K562 (cell line): ENCODE results near the gene FBLN7. TPM values are rescaled to one million over a fixed set of nuclear protein-coding genes. Genes with fewer than 3 reads are reported as not detected.

Experiments used
- ATAC-seq: fragments of 200-7000 bp; cut with Tn5 transposase; 3 replicates; pipeline ENCODE4 v1.9.1; 2020; ENCODE audit warnings: moderate library complexity
- BruUV-seq: library from RNA; stranded (reverse); fragments of 400-500 nt; replicated peaks from 2 replicates; lab custom pipeline; 2021; lab: Mats Ljungman, UMichigan
- CTCF ChIA-PET: fragments of 300-600 bp; formaldehyde crosslinking; extraction: SDS; loops from one replicate; lab custom pipeline; 2021; ENCODE audit warnings: low intra/inter-chr PET ratio; lab: Yijun Ruan, JAX
- POLR2A ChIA-PET: fragments of 300-600, 350-650 bp; sonication (Branson Sonifier 250); formaldehyde crosslinking; extraction: SDS; loops from one replicate; lab custom pipeline; 2021; ENCODE audit warnings: antibody characterized with exemption, inconsistent platforms; lab: Yijun Ruan, JAX
- DNase-seq, 4 experiments: peaks; one replicate each; pipeline versions ENCODE4 v3.0.0 to v3.0.0-alpha.2; 2011 to 2018; ENCODE audit warnings: low spot score in 3 of 4, mixed read lengths in 3 of 4; ENCODE audit errors: extremely low read depth in 1 of 4
- FAIRE-seq: peaks from 2 replicates; lab custom pipeline; 2011; peaks lifted over from hg19 to GRCh38; lab: Jason Lieb, UNC
- H2AFZ ChIP-seq: 2 replicates; pipeline ENCODE4 v1.6.0; 2011; ENCODE audit warnings: low read depth, low read length, control low read depth, inconsistent platforms
- H3K27ac ChIP-seq: fragments of 200-600 bp; 3 replicates; pipeline ENCODE4 v1.8.0; 2011; ENCODE audit warnings: low read depth, mild to moderate bottlenecking, control low read depth, inconsistent platforms, low read length, moderate library complexity, mixed read lengths; ENCODE audit errors: extremely low read depth
- H3K27me3 ChIP-seq, 2 experiments: fragments of 300-600 bp in 1 of 2; 2 replicates in 1 of 2; 3 replicates in 1 of 2; pipeline versions ENCODE4 v1.6.0 to v1.8.0; 2011; ENCODE audit warnings: inconsistent platforms in 2 of 2, low read length in 2 of 2, mild to moderate bottlenecking in 1 of 2, mixed read lengths in 1 of 2, moderate library complexity in 1 of 2; ENCODE audit not compliant: control insufficient read depth in 2 of 2, insufficient read depth in 2 of 2
- H3K36me3 ChIP-seq: fragments of 300-600 bp; 3 replicates; pipeline ENCODE4 v1.8.0; 2011; ENCODE audit warnings: mild to moderate bottlenecking, low read length, inconsistent platforms; ENCODE audit not compliant: control insufficient read depth, insufficient read depth
- H3K4me1 ChIP-seq, 2 experiments: fragments of 200-600 bp in 1 of 2; replicated peaks in 1 of 2; 2 replicates in 1 of 2; 3 replicates in 1 of 2; pipeline versions ENCODE4 v1.5.1 to v1.8.0; 2011; ENCODE audit warnings: inconsistent platforms in 2 of 2, low read length in 2 of 2, mild to moderate bottlenecking in 1 of 2, mixed read lengths in 1 of 2, moderate library complexity in 1 of 2; ENCODE audit not compliant: control insufficient read depth in 2 of 2, insufficient read depth in 2 of 2
- H3K4me2 ChIP-seq: 2 replicates; pipeline ENCODE4 v1.6.1; 2011; ENCODE audit warnings: low read length, control low read depth, inconsistent platforms, mixed read lengths; ENCODE audit not compliant: insufficient read depth
- H3K4me3 ChIP-seq: fragments of 200-600 bp; sonication (generic), shearing (Covaris generic); 2 replicates; pipeline ENCODE4 v1.5.1; 2016; ENCODE audit warnings: control low read depth, inconsistent platforms
- H3K79me2 ChIP-seq: fragments of 200-600 bp; 3 replicates; pipeline ENCODE4 v1.8.0; 2011; ENCODE audit warnings: low read length, inconsistent platforms; ENCODE audit not compliant: control insufficient read depth, insufficient read depth
- H3K9ac ChIP-seq, 2 experiments: 2 replicates each; pipeline versions ENCODE4 v1.6.0 to v1.6.1; 2011; ENCODE audit warnings: low read depth in 2 of 2, low read length in 2 of 2, control low read depth in 1 of 2, inconsistent platforms in 1 of 2, mild to moderate bottlenecking in 1 of 2, mixed read lengths in 1 of 2; ENCODE audit not compliant: insufficient read depth in 1 of 2
- H3K9me1 ChIP-seq: one replicate; pipeline ENCODE4 v1.6.0; 2011; ENCODE audit warnings: inconsistent platforms, mild to moderate bottlenecking, low read length, moderate library complexity; ENCODE audit not compliant: control insufficient read depth, insufficient read depth
- H3K9me3 ChIP-seq: replicated peaks from 2 replicates; pipeline ENCODE4 v1.5.1; 2011; ENCODE audit warnings: low read depth, low read length, inconsistent platforms; ENCODE audit not compliant: control insufficient read depth, insufficient read depth
- H4K20me1 ChIP-seq: replicated peaks from 2 replicates; pipeline ENCODE4 v1.6.1; 2011; ENCODE audit warnings: low read length, inconsistent platforms, mixed read lengths; ENCODE audit not compliant: control insufficient read depth, insufficient read depth
- BACH1 ChIP-seq: fragments of 200-800 bp; sonication (Bioruptor generic); IDR thresholded peaks from 2 replicates; pipeline ENCODE4 v1.6.1; 2016; ENCODE audit warnings: missing genetic modification characterization, missing compliant biosample characterization
- ETV1 ChIP-seq: fragments of 450-650 bp; conservative IDR thresholded peaks from 2 replicates; pipeline ENCODE4 v1.6.1; 2016; ENCODE audit warnings: missing genetic modification characterization, control low read depth, low read depth, missing compliant biosample characterization
- HMBOX1 ChIP-seq: sonication (generic); IDR thresholded peaks from 2 replicates; pipeline ENCODE4 v1.6.1; 2016
- MAFF ChIP-seq: IDR thresholded peaks from 2 replicates; pipeline ENCODE4 v1.6.1; 2012; ENCODE audit warnings: low read length, improper control_type of control experiment
- PCBP1 ChIP-seq: fragments of 200-400 bp; formaldehyde crosslinking; IDR thresholded peaks from 2 replicates; pipeline ENCODE4 v1.6.1; 2018; ENCODE audit warnings: mild to moderate bottlenecking, low read depth, low read length; ENCODE audit not compliant: poor library complexity, severe bottlenecking
- PHF20 ChIP-seq: fragments of 450-650 bp; IDR thresholded peaks from 2 replicates; pipeline ENCODE4 v1.6.1; 2018; ENCODE audit not compliant: partially characterized antibody
- PML ChIP-seq: IDR thresholded peaks from 2 replicates; pipeline ENCODE4 v1.6.1; 2012; ENCODE audit warnings: low read length, inconsistent platforms
- POLR2A ChIP-seq: fragments of 450-650 bp; conservative IDR thresholded peaks from 2 replicates; pipeline ENCODE4 v1.6.1; 2016
- RBM15 ChIP-seq: fragments of 200-400 bp; formaldehyde crosslinking; IDR thresholded peaks from 2 replicates; pipeline ENCODE4 v1.6.1; 2018; ENCODE audit warnings: mild to moderate bottlenecking, low read length, moderate library complexity; ENCODE audit not compliant: insufficient read depth
- RBM39 ChIP-seq: fragments of 200-400 bp; formaldehyde crosslinking; optimal IDR thresholded peaks from 2 replicates; pipeline ENCODE3; 2018; ENCODE audit warnings: low read depth, low read length
- SRSF1 ChIP-seq: fragments of 200-400 bp; formaldehyde crosslinking; IDR thresholded peaks from 2 replicates; pipeline ENCODE4 v1.6.1; 2017; ENCODE audit warnings: mild to moderate bottlenecking, low read depth, low read length, moderate library complexity
- TFAM ChIP-seq: fragments of 250-450 bp; sonication (Bioruptor Pico); conservative IDR thresholded peaks from 2 replicates; pipeline ENCODE4 v1.5.0; 2021; ENCODE audit warnings: mild to moderate bottlenecking, moderate library complexity
- WHSC1 ChIP-seq: IDR thresholded peaks from one replicate; pipeline ENCODE4 v1.6.1; 2012; ENCODE audit warnings: low read length, control low read depth, inconsistent platforms
- ZHX1 ChIP-seq: fragments of 150-350 bp; conservative IDR thresholded peaks from 2 replicates; pipeline ENCODE4 v1.6.1; 2014; ENCODE audit warnings: low read length
- ZNF695 ChIP-seq: fragments of 450-650 bp; formaldehyde crosslinking; IDR thresholded peaks from 2 replicates; pipeline ENCODE4 v1.4.0; 2020; ENCODE audit warnings: mild to moderate bottlenecking, moderate library complexity
- in situ Hi-C: fragments of 300-500 bp; cut with MboI; formaldehyde crosslinking; loops from 4 replicates; pipeline ENCODE4 v1.15.0; 2018; ENCODE audit warnings: inconsistent platforms, mixed read lengths
- intact Hi-C: fragments of 100-400 bp; cut with micrococcal nuclease; formaldehyde crosslinking; loops from 2 replicates; pipeline ENCODE4 v1.14.2; 2022
- polyA plus RNA-seq, 8 experiments: library from polyadenylated mRNA; depleted of rRNA in 4 of 8; stranded (reverse) in 5 of 8; unstranded in 3 of 8; fragments of >200 nt; fragmentation: Nextera tagmentation in 2 of 8; fragmentation: Illumina TruSeq in 1 of 8; extraction: Ambion mirVana in 2 of 8; extraction: Trizol in 1 of 8; gene quantifications; 2 replicates each; pipeline versions ENCODE4 v1.2.1 to v1.2.3, GENCODE V29; 2011 to 2014; ENCODE audit warnings: inconsistent platforms in 1 of 8, missing spikeins in 1 of 8
- total RNA-seq, 7 experiments: library from RNA; depleted of rRNA in 6 of 7; stranded (reverse); fragments of >200 nt in 6 of 7; fragmentation: Illumina TruSeq in 2 of 7; extraction: Trizol in 2 of 7; gene quantifications; 2 replicates each; pipeline versions ENCODE4 v1.2.1 to v1.2.3, GENCODE V29; 2011 to 2021; ENCODE audit warnings: low replicate concordance in 1 of 7
- TF ChIP-seq, protein P1 (sequence below): IDR thresholded peaks from 2 replicates; pipeline ENCODE4 v1.6.1; 2016; ENCODE audit warnings: missing genetic modification characterization, missing compliant biosample characterization
- TF ChIP-seq, protein P2 (sequence below): fragments of 450-650 bp; formaldehyde crosslinking; IDR thresholded peaks from 2 replicates; pipeline ENCODE4 v1.4.0; 2020; ENCODE audit warnings: mild to moderate bottlenecking, moderate library complexity

The FBLN7 gene
- total and polyA plus RNA-seq, 9 of the 15 experiments (the other 6 are each of a cell fraction or from before 2014, with no cell fraction given), result 0.13 TPM; not detected in 8

DNA sequence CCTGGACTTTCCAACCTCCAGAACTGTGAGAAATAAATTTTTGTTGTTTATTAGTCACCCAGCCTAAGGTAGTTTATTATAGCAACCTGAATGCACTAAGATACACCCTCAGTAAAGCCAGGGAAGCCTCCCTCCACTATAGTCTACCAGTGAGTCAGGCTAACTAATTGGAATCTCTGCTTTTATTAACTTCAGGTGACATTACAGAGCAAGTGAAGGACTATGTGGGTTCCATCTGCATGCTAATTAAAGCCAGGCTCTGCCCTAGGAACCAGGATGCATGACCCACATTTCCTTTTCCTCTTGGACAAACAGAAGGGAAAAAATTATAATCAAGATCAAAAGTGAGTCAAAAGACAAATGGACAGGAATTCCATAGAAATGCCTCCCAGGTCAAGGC is 60.6 kb downstream of the FBLN7 start:
- Histone ChIP-seq H3K27me3 (peaks cover 0 to 5% of the 10 kb centered on the region in 2 experiments; a peak in 1 of 5 replicates), H3K9me1 (no peaks in the 10 kb centered on the region), H3K79me2 (no peaks in the 10 kb centered on the region), H3K9ac (no peak overlapping the region), H3K36me3 (no peaks in the 10 kb centered on the region), H3K4me2 (no peak overlapping the region), H2AFZ (no peak overlapping the region), H3K4me1 (peaks cover 0 to 7% of the 10 kb centered on the region in 2 experiments; a peak in 1 of 5 replicates), H4K20me1 (no peaks in the 10 kb centered on the region), H3K9me3 (peaks cover 9% of the 10 kb centered on the region), H3K27ac (no peak overlapping the region), H3K4me3 (no peak overlapping the region)
- intact Hi-C loops (no loop called here), in situ Hi-C loops (no loop called here)
- no peak for DNase-seq
- BruUV-seq, result no TSS peak
- POLR2A ChIA-PET, result no interaction called here
- no peak for FAIRE-seq
- CTCF ChIA-PET, result no interaction called here
- ATAC-seq, result no peak
- TF ChIP-seq SRSF1, result no peak
- TF ChIP-seq ETV1, result no peak
- TF ChIP-seq PHF20, result no peak
- TF ChIP-seq HMBOX1, result no peak
- TF ChIP-seq RBM39, result no peak
- TF ChIP-seq, protein P1, sequence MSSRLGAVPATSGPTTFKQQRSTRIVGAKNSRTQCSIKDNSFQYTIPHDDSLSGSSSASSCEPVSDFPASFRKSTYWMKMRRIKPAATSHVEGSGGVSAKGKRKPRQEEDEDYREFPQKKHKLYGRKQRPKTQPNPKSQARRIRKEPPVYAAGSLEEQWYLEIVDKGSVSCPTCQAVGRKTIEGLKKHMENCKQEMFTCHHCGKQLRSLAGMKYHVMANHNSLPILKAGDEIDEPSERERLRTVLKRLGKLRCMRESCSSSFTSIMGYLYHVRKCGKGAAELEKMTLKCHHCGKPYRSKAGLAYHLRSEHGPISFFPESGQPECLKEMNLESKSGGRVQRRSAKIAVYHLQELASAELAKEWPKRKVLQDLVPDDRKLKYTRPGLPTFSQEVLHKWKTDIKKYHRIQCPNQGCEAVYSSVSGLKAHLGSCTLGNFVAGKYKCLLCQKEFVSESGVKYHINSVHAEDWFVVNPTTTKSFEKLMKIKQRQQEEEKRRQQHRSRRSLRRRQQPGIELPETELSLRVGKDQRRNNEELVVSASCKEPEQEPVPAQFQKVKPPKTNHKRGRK, result no peak
- TF ChIP-seq POLR2A, result no peak
- TF ChIP-seq RBM15, result no peak
- TF ChIP-seq ZHX1, result no peak
- no peak for TF ChIP-seq BACH1 (tag)
- TF ChIP-seq TFAM (CRISPR knock-in tag), result no peak
- TF ChIP-seq MAFF, result no peak
- TF ChIP-seq ZNF695, result no peak
- TF ChIP-seq PML, result no peak
- no peak for TF ChIP-seq WHSC1
- no peak for TF ChIP-seq PCBP1
- TF ChIP-seq, protein P2, sequence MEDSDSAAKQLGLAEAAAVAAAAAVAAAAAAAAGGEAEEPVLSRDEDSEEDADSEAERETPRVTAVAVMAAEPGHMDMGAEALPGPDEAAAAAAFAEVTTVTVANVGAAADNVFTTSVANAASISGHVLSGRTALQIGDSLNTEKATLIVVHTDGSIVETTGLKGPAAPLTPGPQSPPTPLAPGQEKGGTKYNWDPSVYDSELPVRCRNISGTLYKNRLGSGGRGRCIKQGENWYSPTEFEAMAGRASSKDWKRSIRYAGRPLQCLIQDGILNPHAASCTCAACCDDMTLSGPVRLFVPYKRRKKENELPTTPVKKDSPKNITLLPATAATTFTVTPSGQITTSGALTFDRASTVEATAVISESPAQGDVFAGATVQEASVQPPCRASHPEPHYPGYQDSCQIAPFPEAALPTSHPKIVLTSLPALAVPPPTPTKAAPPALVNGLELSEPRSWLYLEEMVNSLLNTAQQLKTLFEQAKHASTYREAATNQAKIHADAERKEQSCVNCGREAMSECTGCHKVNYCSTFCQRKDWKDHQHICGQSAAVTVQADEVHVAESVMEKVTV (CRISPR knock-in tag), result no peak
